CD14-positive monocyte (primary cell): Measurements from ENCODE around the gene SPTBN5. TPM values are rescaled to one million over a fixed set of nuclear protein-coding genes. Genes with fewer than 3 reads are reported as not detected.
A peak's percentile ranks its signal among the peaks of the same experiment; 100 is the strongest.

ENCODE experiments used
- DNase-seq, 3 donors: peaks; one replicate each; pipeline ENCODE4 v3.0.0-alpha.2; 2011 to 2022
- H2AFZ ChIP-seq: 2 replicates; pipeline ENCODE4 v1.6.0; 2012; ENCODE audit warnings: mild to moderate bottlenecking, low read depth, low read length, inconsistent platforms; ENCODE audit not compliant: insufficient read depth, poor library complexity, severe bottlenecking
- H3K27ac ChIP-seq, 2 donors: 1 replicate in 1 of 2; 2 replicates in 1 of 2; pipeline ENCODE4 v1.5.1; 2012 to 2013; ENCODE audit warnings: low read length in 2 of 2, control low read depth in 1 of 2, inconsistent platforms in 1 of 2, low read depth in 1 of 2, mild to moderate bottlenecking in 1 of 2
- H3K27me3 ChIP-seq, 2 donors: one replicate each; pipeline versions ENCODE4 v1.6.0 to v1.6.1; 2011 to 2013; ENCODE audit warnings: low read length in 2 of 2; ENCODE audit not compliant: control insufficient read depth in 2 of 2, insufficient read depth in 2 of 2
- H3K36me3 ChIP-seq, 2 donors: replicated peaks in 1 of 2; 1 replicate in 1 of 2; 2 replicates in 1 of 2; pipeline versions ENCODE4 v1.5.1 to v1.6.1; 2012 to 2013; ENCODE audit warnings: low read length in 2 of 2, control low read depth in 1 of 2, inconsistent platforms in 1 of 2, mild to moderate bottlenecking in 1 of 2; ENCODE audit not compliant: insufficient read depth in 2 of 2, control insufficient read depth in 1 of 2
- H3K4me1 ChIP-seq, 2 donors: 1 replicate in 1 of 2; 2 replicates in 1 of 2; pipeline versions ENCODE4 v1.5.1 to v1.6.1; 2012 to 2013; ENCODE audit warnings: low read length in 2 of 2, control low read depth in 1 of 2, inconsistent platforms in 1 of 2, mild to moderate bottlenecking in 1 of 2, moderate library complexity in 1 of 2; ENCODE audit not compliant: insufficient read depth in 2 of 2, control insufficient read depth in 1 of 2
- H3K4me2 ChIP-seq: replicated peaks from 2 replicates; pipeline ENCODE3; 2012; ENCODE audit warnings: low read length, moderate library complexity, mild to moderate bottlenecking; ENCODE audit not compliant: poor library complexity, severe bottlenecking; ENCODE audit errors: extremely low read depth
- H3K4me3 ChIP-seq, 3 experiments: fragments of 200-600 bp in 1 of 3; sonication (generic) in 1 of 3; replicated peaks in 1 of 3; 1 replicate in 2 of 3; 2 replicates in 1 of 3; pipeline ENCODE4 v1.5.1; 2011 to 2013; ENCODE audit warnings: low read length in 3 of 3, mild to moderate bottlenecking in 3 of 3, control low read depth in 2 of 3, low read depth in 2 of 3, inconsistent platforms in 1 of 3, moderate library complexity in 1 of 3
- H3K79me2 ChIP-seq: 2 replicates; pipeline ENCODE4 v1.6.0; 2012; ENCODE audit warnings: mild to moderate bottlenecking, control low read depth, inconsistent platforms, low read length, moderate library complexity; ENCODE audit not compliant: insufficient read depth
- H3K9ac ChIP-seq: 2 replicates; pipeline ENCODE4 v1.6.0; 2017; ENCODE audit warnings: low read length, mild to moderate bottlenecking; ENCODE audit not compliant: insufficient read depth, poor library complexity, severe bottlenecking
- H3K9me3 ChIP-seq, 2 donors: replicated peaks in 1 of 2; 1 replicate in 1 of 2; 2 replicates in 1 of 2; pipeline versions ENCODE4 v1.5.1 to v1.6.1; 2012 to 2013; ENCODE audit warnings: low read length in 2 of 2, control low read depth in 1 of 2; ENCODE audit not compliant: control insufficient read depth in 1 of 2, insufficient read depth in 1 of 2
- H4K20me1 ChIP-seq: 2 replicates; pipeline ENCODE4 v1.6.0; 2012; ENCODE audit warnings: mild to moderate bottlenecking, low read length, control low read depth, moderate library complexity; ENCODE audit not compliant: insufficient read depth
- H3K27ac Mint-ChIP-seq, 7 donors: one replicate each; pipeline ENCODE4 v1.8.0; 2020; ENCODE audit warnings: mild to moderate bottlenecking in 7 of 7, mixed read lengths in 7 of 7, moderate library complexity in 6 of 7, inconsistent platforms in 2 of 7
- H3K27me3 Mint-ChIP-seq, 3 donors: one replicate each; pipeline ENCODE4 v1.8.0; 2021 to 2022; ENCODE audit warnings: low read depth in 3 of 3, mild to moderate bottlenecking in 3 of 3, mixed read lengths in 3 of 3, moderate library complexity in 3 of 3, inconsistent platforms in 1 of 3
- H3K36me3 Mint-ChIP-seq, 2 donors: one replicate each; pipeline ENCODE4 v1.8.0; 2020; ENCODE audit warnings: mixed read lengths in 2 of 2, inconsistent platforms in 1 of 2, mild to moderate bottlenecking in 1 of 2
- H3K4me1 Mint-ChIP-seq: one replicate; pipeline ENCODE4 v1.8.0; 2020; ENCODE audit warnings: mild to moderate bottlenecking, mixed read lengths
- H3K4me3 Mint-ChIP-seq, 2 donors: one replicate each; pipeline ENCODE4 v1.8.0; 2020; ENCODE audit warnings: mild to moderate bottlenecking in 2 of 2, mixed read lengths in 2 of 2, moderate library complexity in 1 of 2
- H3K9me3 Mint-ChIP-seq, 7 donors: one replicate each; pipeline ENCODE4 v1.8.0; 2020 to 2022; ENCODE audit warnings: mixed read lengths in 7 of 7, mild to moderate bottlenecking in 6 of 7, moderate library complexity in 6 of 7, inconsistent platforms in 2 of 7
- WGBS: methylation state at CpG from one replicate; pipeline ENCODE4 v1.1.5; 2013; ENCODE audit warnings: missing lambda C conversion rate; ENCODE audit not compliant: insufficient coverage; 5-methylcytosine and 5-hydroxymethylcytosine counted together
- intact Hi-C, 2 donors: fragments of 100-400 bp; cut with micrococcal nuclease; formaldehyde crosslinking; loops; one replicate each; pipeline versions ENCODE4 v1.15.0 to v1.15.1; 2023
- polyA plus RNA-seq, 3 donors: library from polyadenylated mRNA; depleted of rRNA in 1 of 3; unstranded in 2 of 3; stranded (reverse) in 1 of 3; fragments of 300-500 nt in 2 of 3; fragments of >200 nt in 1 of 3; fragmentation: Illumina TruSeq in 2 of 3; gene quantifications; 1 replicate in 2 of 3; 2 replicates in 1 of 3; pipeline ENCODE4 v1.2.3, GENCODE V29; 2012 to 2021
- TF ChIP-seq, protein P1 (sequence below): fragments of 200-600 bp; IDR thresholded peaks from one replicate; pipeline ENCODE4 v1.8.0; 2022; ENCODE audit warnings: antibody characterized with exemption, mild to moderate bottlenecking

SPTBN5 gene
- polyA plus RNA-seq, 3 donors, result 0.29 TPM; not detected in 2

DNA sequence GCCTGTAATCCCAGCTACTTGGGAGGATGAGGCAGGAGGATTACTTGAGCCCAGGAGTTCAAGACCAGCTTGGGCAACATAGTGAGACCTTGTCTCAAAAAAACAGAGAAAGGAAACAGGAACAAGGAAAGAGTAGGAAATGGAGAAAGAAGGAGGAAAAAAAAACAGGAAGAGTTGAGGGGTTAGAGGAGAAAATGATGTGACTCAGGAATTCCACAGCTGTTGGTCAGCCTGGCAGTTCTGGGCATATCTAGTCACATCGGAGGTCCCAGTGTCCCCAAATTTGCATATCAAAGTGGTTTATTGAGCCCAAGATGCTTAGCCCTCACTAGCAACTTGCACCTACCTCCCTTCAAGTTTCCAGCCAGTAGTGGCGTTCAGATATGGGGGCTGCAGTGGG is 84.7 kb downstream of the SPTBN5 start:
- Mint-ChIP-seq H3K27me3 (peaks cover 0 to 1% (median 0%) of the 10 kb centered on the region in 3 donors), H3K9me3 (peaks cover 0 to 1% (median 0%) of the 10 kb centered on the region in 7 donors), H3K4me1 (peaks cover 4% of the 10 kb centered on the region), H3K27ac (peak overlapping the region in 1 of 7 donors; percentile 43), H3K36me3 (peaks cover 30 to 34% of the 10 kb centered on the region in 2 donors), H3K4me3 (no peak overlapping the region)
- Histone ChIP-seq H3K4me2 (no peak overlapping the region), H3K36me3 (peaks cover 8 to 34% of the 10 kb centered on the region in 2 donors), H3K9me3 (no peaks in the 10 kb centered on the region), H3K27ac (no peak overlapping the region), H3K4me1 (peaks cover 0 to 3% of the 10 kb centered on the region in 2 donors), H3K9ac (no peak overlapping the region), H3K79me2 (no peaks in the 10 kb centered on the region), H2AFZ (no peak overlapping the region), H3K27me3 (no peaks in the 10 kb centered on the region), H4K20me1 (no peaks in the 10 kb centered on the region), H3K4me3 (no peak overlapping the region)
- WGBS, result no CpG with 5 or more reads among the region's 2 CpGs
- TF ChIP-seq, protein P1, sequence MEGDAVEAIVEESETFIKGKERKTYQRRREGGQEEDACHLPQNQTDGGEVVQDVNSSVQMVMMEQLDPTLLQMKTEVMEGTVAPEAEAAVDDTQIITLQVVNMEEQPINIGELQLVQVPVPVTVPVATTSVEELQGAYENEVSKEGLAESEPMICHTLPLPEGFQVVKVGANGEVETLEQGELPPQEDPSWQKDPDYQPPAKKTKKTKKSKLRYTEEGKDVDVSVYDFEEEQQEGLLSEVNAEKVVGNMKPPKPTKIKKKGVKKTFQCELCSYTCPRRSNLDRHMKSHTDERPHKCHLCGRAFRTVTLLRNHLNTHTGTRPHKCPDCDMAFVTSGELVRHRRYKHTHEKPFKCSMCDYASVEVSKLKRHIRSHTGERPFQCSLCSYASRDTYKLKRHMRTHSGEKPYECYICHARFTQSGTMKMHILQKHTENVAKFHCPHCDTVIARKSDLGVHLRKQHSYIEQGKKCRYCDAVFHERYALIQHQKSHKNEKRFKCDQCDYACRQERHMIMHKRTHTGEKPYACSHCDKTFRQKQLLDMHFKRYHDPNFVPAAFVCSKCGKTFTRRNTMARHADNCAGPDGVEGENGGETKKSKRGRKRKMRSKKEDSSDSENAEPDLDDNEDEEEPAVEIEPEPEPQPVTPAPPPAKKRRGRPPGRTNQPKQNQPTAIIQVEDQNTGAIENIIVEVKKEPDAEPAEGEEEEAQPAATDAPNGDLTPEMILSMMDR, result no peak
- DNase-seq, result no peak
- intact Hi-C loops, result no loop called here

DNA sequence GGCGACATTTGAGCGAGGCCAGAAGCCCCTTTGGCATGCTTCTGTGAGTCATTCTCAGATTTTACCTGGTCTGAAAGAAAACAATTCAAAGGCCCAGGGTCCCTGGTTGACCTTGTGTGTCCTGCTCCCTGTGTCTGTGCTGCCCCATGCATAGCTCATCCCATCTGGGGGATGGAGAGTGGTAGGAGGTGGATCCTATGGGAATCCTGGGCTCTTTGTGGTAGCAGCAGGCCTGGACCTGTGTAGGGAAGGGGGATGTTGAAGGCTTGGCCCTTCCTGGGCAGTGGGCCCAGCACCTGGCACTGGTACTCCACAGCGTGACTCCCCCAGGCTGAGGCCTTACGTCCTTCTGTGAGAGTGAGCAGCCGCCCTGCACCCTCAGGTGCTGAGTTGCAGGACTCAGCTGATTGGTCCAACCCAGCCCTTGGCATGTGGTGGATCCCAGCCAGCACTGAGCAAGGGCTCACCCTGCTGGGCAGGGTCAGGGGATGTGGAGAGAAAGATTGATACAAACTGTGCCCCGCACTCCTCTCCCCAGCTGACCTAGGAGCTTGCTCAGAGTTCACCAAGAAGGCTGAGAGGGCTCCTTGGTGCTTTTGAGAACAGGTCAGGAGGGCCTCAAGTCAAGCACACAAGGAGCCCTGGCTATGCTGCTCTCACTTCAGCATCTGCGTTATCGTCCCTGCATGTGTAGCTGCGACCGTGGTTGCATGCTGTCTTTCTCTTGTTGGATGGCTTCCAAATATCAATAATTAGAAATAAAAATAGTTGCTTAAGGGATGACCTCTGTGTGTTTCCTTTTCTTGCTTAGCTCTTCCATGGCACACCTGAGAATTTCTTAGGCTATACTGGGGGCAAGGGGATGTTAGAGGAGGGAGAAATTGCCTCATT is 87.3 kb downstream of the SPTBN5 start:
- 100% methylated on average over 6 of the region's 10 CpGs for WGBS
- H3K4me1 ChIP-seq, result peaks cover 0 to 3% of the 10 kb centered on the region in 2 donors
- no peak overlapping the region for H3K27ac ChIP-seq
- peaks cover 9 to 12% of the 10 kb centered on the region in 2 donors for H3K36me3 Mint-ChIP-seq
- H3K4me2 ChIP-seq, result no peak overlapping the region
- H3K79me2 ChIP-seq, result no peaks in the 10 kb centered on the region
- H3K36me3 ChIP-seq, result peaks cover 0 to 16% of the 10 kb centered on the region in 2 donors
- H3K27me3 ChIP-seq, result no peaks in the 10 kb centered on the region
- H2AFZ ChIP-seq, result no peak overlapping the region
- H3K9ac ChIP-seq, result no peak overlapping the region
- no peak overlapping the region for H3K4me3 Mint-ChIP-seq
- intact Hi-C loops, result no loop called here
- TF ChIP-seq, protein P1, result no peak
- no peak overlapping the region for H3K4me3 ChIP-seq
- peaks cover 4% of the 10 kb centered on the region for H3K4me1 Mint-ChIP-seq
- DNase-seq, result no peak
- no peaks in the 10 kb centered on the region for H3K9me3 ChIP-seq
- peak overlapping the region in 1 of 7 donors; percentile 32 for H3K27ac Mint-ChIP-seq
- H3K9me3 Mint-ChIP-seq, result no peaks in the 10 kb centered on the region
- H3K27me3 Mint-ChIP-seq, result peaks cover 0 to 1% (median 0%) of the 10 kb centered on the region in 3 donors
- no peaks in the 10 kb centered on the region for H4K20me1 ChIP-seq
